ENCODE results near the gene CEBPA.
"Not testable (repeated sequence)": the region's sequence is repeated elsewhere in the genome, so short reads cannot be mapped to it uniquely, and the experiment has no call there.

Gene CEBPA

GRCh38 chr19:33300009-33300893 lies 2.1 kb downstream of the CEBPA start:
- DNase-seq, result no peak

- DNase-seq, result no peak
These were observed 3.2 kb downstream of the CEBPA start for GRCh38 chr19:33299051-33299688.

- no peak for DNase-seq
These were observed 4.0 kb downstream of the CEBPA start for GRCh38 chr19:33298146-33298911.

GRCh38 chr19:33297401-33298145 lies 4.8 kb downstream of the CEBPA start:
- DNase-seq, result no peak

- no peak for DNase-seq
These were observed 5.8 kb downstream of the CEBPA start for GRCh38 chr19:33296488-33296971.

- no peak for DNase-seq
These were observed 6.5 kb downstream of the CEBPA start for GRCh38 chr19:33295621-33296487.

- DNase-seq, result not testable (repeated sequence)
These were observed 7.3 kb downstream of the CEBPA start for GRCh38 chr19:33295046-33295445.

GRCh38 chr19:33294058-33294798 lies 8.1 kb downstream of the CEBPA start:
- no peak for DNase-seq

GRCh38 chr19:33293255-33294057 lies 8.9 kb downstream of the CEBPA start:
- DNase-seq, result no peak

- DNase-seq, result no peak
These were observed 9.6 kb downstream of the CEBPA start for GRCh38 chr19:33292595-33293254.

- no peak for DNase-seq
These were observed 10.5 kb downstream of the CEBPA start for GRCh38 chr19:33291623-33292534.

- no peak for DNase-seq
These were observed 11.2 kb downstream of the CEBPA start for GRCh38 chr19:33290956-33291622.

- DNase-seq, result no peak
These were observed 12.1 kb downstream of the CEBPA start for GRCh38 chr19:33290082-33290815.

GRCh38 chr19:33289261-33289660 lies 13.1 kb downstream of the CEBPA start:
- no peak for DNase-seq

GRCh38 chr19:33288666-33289065 lies 13.7 kb downstream of the CEBPA start:
- no peak for DNase-seq

- DNase-seq, result no peak
These were observed 14.4 kb downstream of the CEBPA start for GRCh38 chr19:33287927-33288326.

- no peak for DNase-seq
These were observed 14.9 kb downstream of the CEBPA start for GRCh38 chr19:33287438-33287837.
